ENCODE results near the gene TBC1D24. TPM values are rescaled to one million over a fixed set of nuclear protein-coding genes. Genes with fewer than 3 reads are reported as not detected.

The TBC1D24 gene
- total and polyA plus RNA-seq, 9 of the 15 experiments (the other 6 are each of a cell fraction or from before 2014, with no cell fraction given) = 1.7 to 22.6 (median 7.2) TPM

DNA sequence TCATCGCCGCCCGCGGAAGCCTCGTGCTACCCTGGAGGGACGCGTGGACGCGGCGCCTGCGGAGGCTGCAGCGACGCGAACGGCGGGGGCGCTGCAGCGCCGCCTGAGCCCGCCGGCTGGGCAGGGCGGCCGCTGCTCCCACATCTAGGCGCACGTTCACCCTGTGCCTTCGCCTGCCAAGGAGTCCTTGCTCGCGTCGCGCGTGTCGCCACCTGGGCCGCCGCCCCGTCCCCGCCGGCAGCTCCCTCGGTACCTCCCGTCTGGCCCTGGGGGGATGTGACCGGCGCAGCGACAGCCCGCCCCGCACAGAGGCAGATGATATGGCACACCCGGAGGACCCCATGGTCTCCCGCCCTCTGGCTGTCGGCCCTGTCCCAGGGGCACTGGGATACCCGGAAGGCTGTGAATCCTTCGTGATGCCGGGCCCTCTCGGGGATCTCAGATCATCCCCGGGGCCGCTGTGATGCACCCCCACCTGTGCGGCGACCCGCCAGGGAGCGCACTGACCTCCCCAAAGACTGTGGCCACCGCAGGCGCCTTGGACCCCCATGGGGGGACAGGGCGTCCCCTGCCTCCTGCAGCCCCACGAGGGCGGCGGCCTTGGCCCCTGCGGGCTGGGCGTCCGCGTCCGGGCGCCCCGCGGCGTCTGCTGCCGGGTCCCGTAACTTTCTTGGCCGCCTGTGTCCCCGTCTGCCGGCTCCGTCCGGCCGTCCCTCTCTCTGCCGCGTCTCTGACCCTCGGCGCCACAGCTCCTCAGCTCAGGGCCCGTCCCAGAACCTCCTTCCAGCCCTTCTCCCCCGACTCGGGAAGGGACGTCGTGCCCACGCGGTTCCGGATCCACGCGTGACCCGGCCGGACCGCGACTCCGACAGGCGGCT, 689 bp upstream of the TBC1D24 start (continued):
- TF ChIP-seq BACH1 (tag; IDR thresholded peaks at IDR 0.05) = no peak
- TF ChIP-seq EGR1 (conservative IDR thresholded peaks at IDR 0.05) = no peak
- TF ChIP-seq CCNT2 (IDR thresholded peaks at IDR 0.05; ENCODE audit: borderline replicate concordance, extremely low read depth, insufficient read length, low read depth, low read length) = peak; percentile 53
- TF ChIP-seq, protein P1, sequence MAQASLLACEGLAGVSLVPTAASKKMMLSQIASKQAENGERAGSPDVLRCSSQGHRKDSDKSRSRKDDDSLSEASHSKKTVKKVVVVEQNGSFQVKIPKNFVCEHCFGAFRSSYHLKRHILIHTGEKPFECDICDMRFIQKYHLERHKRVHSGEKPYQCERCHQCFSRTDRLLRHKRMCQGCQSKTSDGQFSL (CRISPR knock-in tag; IDR thresholded peaks at IDR 0.05) = peak; percentile 60
- TF ChIP-seq, protein P1 (tag; IDR thresholded peaks at IDR 0.05) = peak in 1 of 2 experiments; percentile 77; a peak in 2 of 4 replicates
- no peak for TF ChIP-seq NCOR1 (IDR thresholded peaks at IDR 0.05)
- no peak for TF ChIP-seq PYGO2 (tag; IDR thresholded peaks at IDR 0.05)
- no peak for TF ChIP-seq ZNF143 (CRISPR knock-in tag; IDR thresholded peaks at IDR 0.05)
- peak; percentile 76 for TF ChIP-seq RBFOX2 (IDR thresholded peaks at IDR 0.05; ENCODE audit: low read depth, low read length)
- no peak for TF ChIP-seq XRCC3 (IDR thresholded peaks at IDR 0.05)
- TF ChIP-seq, protein P2, sequence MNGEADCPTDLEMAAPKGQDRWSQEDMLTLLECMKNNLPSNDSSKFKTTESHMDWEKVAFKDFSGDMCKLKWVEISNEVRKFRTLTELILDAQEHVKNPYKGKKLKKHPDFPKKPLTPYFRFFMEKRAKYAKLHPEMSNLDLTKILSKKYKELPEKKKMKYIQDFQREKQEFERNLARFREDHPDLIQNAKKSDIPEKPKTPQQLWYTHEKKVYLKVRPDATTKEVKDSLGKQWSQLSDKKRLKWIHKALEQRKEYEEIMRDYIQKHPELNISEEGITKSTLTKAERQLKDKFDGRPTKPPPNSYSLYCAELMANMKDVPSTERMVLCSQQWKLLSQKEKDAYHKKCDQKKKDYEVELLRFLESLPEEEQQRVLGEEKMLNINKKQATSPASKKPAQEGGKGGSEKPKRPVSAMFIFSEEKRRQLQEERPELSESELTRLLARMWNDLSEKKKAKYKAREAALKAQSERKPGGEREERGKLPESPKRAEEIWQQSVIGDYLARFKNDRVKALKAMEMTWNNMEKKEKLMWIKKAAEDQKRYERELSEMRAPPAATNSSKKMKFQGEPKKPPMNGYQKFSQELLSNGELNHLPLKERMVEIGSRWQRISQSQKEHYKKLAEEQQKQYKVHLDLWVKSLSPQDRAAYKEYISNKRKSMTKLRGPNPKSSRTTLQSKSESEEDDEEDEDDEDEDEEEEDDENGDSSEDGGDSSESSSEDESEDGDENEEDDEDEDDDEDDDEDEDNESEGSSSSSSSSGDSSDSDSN (IDR thresholded peaks at IDR 0.05; ENCODE audit: borderline replicate concordance in 1 of 2, low read depth in 2 of 2, low read length in 2 of 2) = peak; percentile 43 to 85; a peak in 3 of 4 replicates
- TF ChIP-seq SMC3 (conservative IDR thresholded peaks at IDR 0.05; ENCODE audit: insufficient read depth, low read depth, low read length) = no peak; the same call in 1 of the 2 replicates
- no peak for TF ChIP-seq FOS (IDR thresholded peaks at IDR 0.05; ENCODE audit: extremely low read depth, insufficient read length)
- no peak for TF ChIP-seq HNRNPUL1 (IDR thresholded peaks at IDR 0.05; ENCODE audit: low read length)
- TF ChIP-seq, protein P3, sequence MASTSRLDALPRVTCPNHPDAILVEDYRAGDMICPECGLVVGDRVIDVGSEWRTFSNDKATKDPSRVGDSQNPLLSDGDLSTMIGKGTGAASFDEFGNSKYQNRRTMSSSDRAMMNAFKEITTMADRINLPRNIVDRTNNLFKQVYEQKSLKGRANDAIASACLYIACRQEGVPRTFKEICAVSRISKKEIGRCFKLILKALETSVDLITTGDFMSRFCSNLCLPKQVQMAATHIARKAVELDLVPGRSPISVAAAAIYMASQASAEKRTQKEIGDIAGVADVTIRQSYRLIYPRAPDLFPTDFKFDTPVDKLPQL (IDR thresholded peaks at IDR 0.05; ENCODE audit: extremely low read depth, insufficient read length) = no peak
- TF ChIP-seq, protein P4, sequence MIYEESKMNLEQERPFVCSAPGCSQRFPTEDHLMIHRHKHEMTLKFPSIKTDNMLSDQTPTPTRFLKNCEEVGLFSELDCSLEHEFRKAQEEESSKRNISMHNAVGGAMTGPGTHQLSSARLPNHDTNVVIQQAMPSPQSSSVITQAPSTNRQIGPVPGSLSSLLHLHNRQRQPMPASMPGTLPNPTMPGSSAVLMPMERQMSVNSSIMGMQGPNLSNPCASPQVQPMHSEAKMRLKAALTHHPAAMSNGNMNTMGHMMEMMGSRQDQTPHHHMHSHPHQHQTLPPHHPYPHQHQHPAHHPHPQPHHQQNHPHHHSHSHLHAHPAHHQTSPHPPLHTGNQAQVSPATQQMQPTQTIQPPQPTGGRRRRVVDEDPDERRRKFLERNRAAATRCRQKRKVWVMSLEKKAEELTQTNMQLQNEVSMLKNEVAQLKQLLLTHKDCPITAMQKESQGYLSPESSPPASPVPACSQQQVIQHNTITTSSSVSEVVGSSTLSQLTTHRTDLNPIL (CRISPR knock-in tag; IDR thresholded peaks at IDR 0.05) = no peak
- TF ChIP-seq YY1 (IDR thresholded peaks at IDR 0.05; ENCODE audit: borderline replicate concordance in 1 of 3, control insufficient read depth in 1 of 3, extremely low read depth in 1 of 3, insufficient read depth in 3 of 3, insufficient read length in 1 of 3, insufficient replicate concordance in 2 of 3, low read depth in 1 of 3, low read length in 2 of 3) = peak in 2 of 3 experiments; percentile 53 to 60
- TF ChIP-seq DPF2 (IDR thresholded peaks at IDR 0.05) = no peak
- TF ChIP-seq FIP1L1 (IDR thresholded peaks at IDR 0.05; ENCODE audit: low read depth, low read length, poor library complexity, severe bottlenecking) = peak; percentile 17
